Pons (tissue), 1 donor: Measurements from ENCODE around the gene TGM3.

Experiments used
- DNase-seq: peaks from one replicate; pipeline ENCODE4 v3.0.0-alpha.2; 2016; ENCODE audit warnings: low spot score

Gene TGM3

DNA sequence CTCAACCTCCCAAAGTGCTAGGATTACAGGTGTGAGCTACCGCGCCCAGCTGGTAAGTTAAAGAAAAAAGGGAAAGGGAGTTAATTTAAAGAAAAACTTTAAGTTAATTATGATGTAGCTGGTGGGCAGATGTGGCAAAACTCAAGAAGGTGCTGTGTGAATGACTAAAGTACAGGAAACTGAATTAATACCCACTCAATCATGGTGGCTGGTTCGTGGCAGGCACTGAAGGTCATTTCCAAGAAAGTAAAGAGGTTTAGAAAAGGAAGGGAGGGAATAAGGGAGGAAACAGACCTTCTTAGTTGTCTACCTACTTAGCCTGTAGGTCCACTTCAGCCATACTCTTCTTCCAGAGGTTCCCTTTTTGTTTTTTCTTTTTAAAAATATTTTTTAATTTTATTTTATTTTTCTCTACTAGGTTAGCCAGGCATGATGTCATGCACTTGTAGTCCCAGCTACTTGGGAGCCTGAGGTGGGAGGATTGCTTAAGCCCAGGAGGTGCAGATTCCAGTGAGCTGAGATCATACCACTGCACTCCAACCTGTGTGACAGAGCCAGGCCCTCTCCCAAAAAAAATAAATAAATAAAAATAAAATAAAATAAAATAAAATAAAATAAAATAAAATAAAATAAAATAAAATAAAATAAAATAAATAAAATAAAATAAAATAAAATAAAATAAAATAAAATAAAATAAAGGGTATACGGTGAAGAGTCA, 11.9 kb upstream of the TGM3 start:
- no peak for DNase-seq

DNA sequence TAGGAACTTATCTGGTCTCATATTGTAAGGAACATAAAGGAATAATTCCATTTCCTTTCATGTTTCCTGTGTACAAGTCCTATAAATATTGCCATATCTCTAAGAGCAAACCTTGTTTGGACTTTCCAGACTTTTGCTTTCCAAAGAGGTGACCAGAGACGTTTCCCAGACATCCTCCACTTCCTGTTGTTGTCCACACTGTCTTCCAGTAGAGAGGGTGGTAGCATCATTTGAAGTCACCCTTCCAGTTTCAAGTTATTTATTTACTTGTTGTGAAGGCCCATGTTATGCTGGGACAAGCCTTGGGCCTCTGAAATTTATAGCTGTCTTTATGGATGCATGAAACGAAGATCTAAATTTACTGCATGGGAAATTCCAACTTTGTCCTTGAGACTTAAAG, 10.6 kb upstream of the TGM3 start:
- DNase-seq, result no peak

- no peak for DNase-seq
Observed at GRCh38 chr20:2285613-2286012, 10.2 kb upstream of the TGM3 start.

DNA sequence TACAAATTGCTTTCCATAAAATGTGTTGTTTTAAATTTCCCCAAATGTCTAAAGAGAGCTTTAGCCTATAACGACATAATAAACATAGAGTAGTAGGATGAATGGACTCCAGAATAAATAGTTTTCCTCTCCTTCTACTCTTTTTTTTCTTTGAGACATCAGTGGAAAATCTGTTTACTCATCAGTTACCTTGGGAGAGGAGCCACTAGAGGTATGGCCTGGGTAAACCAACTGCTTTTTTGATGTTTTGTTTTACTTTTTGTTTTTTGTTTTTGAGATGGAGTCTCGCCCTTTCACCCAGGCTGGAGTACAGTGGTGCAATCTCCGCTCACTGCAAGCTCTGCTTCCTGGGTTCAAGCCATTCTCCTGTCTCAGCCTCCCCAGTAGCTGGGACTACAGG, 8.3 kb upstream of the TGM3 start:
- no peak for DNase-seq

- no peak for DNase-seq
Observed at GRCh38 chr20:2289475-2289874, 6.3 kb upstream of the TGM3 start.

DNA sequence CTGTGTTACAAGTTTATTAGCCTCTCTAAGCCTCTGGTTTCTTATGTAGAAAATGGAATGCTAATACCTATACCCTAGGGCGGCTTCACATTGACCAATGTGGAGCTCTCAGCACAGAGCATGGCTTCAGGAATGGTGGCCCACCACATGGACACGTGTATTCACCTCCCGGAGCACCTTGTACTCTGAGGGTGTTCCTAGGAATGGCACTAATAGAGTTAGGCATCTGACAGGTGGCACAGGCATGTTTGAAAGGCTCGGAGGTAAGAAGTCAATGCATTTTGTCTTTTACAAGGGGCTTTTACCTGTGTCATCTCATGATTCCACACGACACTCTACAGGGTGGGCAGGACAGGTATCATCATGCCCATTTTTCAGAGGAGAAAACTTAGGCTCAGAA, 5.3 kb upstream of the TGM3 start:
- DNase-seq, result no peak

DNA sequence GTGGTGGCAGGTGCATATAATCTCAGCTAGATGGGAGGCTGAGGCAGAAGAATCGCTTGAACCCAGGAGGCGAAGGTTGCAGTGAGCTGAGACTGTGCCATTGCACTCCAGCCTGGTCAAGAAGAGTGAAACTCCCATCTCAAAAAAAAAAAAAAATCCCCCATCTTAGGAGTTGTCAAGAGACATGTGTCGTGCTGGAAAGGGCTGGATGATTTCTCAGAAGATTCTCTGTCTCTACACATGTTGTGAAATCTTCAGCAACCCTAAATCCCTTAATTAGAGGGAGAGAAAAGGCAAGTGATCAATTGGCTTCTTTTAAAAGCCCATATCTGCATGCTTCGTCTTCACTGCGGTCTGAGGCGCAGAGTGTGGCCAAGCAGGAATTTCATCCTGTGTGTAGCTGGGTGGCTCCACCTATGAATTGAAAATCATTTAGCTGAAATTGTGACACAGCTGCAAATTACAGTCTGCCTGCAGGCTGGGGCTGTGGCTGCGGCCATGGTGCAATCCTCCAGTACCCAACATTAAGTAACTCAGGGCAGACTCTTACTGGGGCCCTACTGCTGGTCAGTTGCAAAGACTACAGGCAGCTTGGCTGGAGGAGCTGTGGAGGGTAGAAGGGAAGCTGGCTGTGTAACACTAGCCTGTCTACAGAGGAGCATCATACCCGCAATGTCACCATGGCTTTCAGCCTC, 3.2 kb upstream of the TGM3 start:
- no peak for DNase-seq

GRCh38 chr20:2293486-2293885, 2.3 kb upstream of the TGM3 start:
- DNase-seq, result no peak

DNA sequence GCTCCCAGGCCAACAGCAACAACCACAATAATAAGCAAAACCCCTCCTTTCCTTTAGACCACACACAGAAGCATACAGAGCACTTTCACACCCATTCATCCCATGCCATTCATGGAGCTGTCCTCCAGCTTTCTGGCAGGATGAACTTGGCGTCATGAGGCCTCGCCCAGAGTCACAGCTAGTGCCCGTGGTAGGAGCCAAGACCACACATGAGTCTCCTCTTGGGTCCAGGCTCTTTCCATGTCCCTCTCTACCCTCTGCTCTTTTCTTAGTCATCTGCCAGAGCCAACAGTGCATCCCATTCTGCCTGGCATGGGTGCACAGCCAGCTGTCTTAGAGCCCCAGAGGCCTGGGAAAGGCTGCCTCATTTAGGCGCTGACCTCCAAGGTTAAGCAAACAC, 1.8 kb upstream of the TGM3 start:
- DNase-seq, result no peak

DNA sequence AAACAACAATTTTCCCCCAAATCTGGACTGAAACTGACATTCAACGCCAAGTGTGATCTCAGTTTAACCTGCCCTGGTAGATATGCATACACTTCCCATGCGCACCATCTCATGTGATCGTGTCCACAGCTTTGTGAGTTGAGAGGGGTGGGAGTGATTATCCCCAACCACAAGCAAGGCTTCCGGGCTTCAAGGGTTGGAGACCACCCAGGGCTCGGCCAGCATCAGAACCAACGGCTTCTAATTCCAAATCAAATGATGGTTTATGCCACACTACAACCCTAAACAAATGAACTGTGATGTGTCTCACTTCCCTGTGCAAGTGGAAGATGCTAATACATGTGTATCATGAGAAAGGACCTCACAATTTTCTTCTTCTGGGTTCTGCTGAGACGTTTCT, 515 bp upstream of the TGM3 start:
- DNase-seq, result no peak

DNA sequence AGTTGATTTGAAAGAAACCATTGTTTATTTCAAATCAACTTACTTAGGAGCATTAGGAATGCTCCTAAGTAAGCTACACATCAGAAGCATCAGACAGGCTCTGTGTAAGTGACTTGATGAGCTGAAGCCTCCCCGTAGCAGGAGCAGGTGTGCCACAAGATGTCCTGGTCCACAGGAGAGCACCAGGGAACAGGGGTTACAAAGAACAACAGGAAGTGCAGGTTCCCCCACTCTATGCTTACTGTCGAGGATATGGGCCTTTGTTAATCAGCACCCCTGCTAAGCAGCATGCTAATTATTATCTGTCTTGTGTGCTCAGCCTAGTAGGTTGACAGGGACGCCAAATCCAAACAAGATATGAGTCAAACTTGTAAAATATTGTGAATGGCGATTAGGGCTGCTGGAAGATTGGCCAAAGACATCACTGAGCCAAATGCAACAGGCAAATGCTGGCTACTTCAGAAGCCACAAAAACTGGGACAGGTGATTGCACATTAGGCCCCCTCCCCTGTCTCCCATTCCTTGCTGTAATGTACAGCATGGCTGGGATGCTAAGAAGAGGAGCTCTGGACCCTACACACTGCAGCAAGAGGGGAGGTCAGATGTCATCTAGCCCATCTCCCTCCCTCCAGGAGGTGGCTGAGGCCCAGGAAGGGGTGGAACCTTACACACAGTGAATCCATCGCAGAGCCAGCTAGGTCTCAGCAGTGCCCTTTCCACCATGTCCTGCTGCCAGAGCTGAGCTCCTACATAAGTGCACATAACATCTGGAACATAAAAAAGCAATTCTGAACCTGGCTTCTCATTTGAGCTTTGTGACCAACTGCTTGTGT, 939 bp downstream of the TGM3 start:
- no peak for DNase-seq

DNA sequence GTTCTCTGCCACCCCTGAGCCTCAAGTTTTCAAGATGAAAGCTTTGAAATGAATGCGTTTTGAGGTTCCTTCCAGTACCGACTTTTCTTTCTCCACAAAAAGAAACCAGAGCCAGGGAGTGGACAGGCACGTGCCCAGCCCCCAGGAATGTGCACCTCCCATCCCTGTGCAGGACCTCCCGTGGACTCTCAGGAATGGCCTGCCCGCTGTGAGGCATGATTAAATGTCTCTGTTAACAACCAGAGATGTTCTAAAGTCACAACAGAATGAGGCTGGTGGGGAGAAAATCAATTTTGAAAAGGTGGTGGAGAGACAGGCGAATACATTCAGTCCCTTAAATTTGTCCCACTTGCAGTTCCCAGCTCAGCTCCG, 1.5 kb downstream of the TGM3 start:
- no peak for DNase-seq

GRCh38 chr20:2298116-2298515, 2.3 kb downstream of the TGM3 start:
- no peak for DNase-seq

GRCh38 chr20:2298701-2299100, 2.9 kb downstream of the TGM3 start:
- no peak for DNase-seq

GRCh38 chr20:2299301-2299700, 3.5 kb downstream of the TGM3 start:
- no peak for DNase-seq

GRCh38 chr20:2300002-2300401, 4.2 kb downstream of the TGM3 start:
- no peak for DNase-seq

- DNase-seq, result no peak
Observed at GRCh38 chr20:2300420-2300819, 4.6 kb downstream of the TGM3 start.

DNA sequence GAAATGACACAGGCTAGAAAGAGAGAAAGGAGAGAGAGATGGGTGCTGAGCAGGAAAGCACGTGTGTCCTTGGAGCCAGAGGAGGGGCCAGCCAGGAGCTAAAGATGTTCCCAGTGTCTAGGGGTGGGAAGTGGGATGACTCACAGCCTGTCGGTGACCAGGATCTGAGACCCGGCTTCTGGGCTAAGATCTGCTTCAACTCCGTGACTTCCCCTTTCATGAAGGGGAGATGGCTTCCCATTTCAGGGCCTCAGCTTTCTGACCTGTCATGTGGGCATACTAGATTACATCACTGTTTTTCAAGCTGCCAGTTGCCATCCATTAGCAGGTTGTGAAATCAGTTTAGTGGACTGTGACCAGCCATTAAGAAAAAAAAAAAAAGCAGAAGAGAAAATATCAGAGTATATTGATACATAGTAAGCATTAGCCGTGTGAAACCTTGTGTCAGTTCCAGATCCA, 5.4 kb downstream of the TGM3 start:
- peak; percentile 48 for DNase-seq

DNA sequence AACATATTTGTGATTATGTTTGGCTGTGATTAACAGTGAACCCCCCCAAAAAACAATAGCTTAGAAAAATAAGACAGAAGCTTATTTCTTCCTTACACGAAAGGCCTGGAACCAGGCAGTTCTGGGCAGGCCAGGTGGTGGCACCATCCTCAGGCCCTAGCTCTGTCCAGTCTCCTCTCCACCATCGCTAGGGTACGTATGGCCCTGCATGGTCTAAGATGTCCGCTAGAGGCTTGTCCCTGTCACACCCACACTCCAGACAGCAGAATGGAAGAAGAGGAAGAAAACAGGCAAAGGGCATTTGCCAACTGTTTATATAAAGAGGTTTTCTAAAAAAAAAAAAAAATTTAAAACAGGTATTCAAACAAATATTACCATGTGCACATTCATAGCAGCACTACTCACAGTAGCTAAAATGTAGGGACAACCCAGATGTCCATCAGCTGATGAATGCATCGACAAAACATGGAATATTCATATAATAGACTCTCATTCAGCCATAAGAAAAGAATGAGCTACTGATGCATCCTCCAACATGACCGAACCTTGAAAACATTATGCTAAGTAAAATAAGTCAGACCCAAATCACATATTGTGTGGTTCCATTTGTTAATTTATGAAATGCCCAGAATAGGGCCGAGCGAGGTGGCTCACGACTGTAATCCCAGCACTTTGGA, 6.7 kb downstream of the TGM3 start:
- no peak for DNase-seq

GRCh38 chr20:2303673-2304072, 7.9 kb downstream of the TGM3 start:
- DNase-seq, result no peak

DNA sequence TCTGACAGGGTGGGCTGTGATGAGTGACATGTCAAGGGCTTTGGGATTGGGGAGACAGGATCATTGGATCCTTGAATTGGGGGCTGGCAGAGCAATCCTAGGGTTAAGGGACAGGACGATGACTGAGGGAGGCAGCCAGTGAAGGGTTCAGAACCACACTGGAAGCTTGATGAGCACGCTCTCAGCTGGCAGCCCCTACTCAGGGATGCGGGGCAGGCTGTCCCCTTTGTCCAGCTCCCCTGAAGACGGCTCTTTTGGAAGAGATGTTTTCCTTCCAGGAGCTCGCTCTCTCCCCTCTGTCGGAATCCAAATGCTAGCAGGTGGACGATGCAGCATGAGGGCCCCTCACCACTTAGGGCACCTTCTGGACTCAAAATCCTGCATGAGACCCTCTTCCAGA, 8.4 kb downstream of the TGM3 start:
- no peak for DNase-seq

DNA sequence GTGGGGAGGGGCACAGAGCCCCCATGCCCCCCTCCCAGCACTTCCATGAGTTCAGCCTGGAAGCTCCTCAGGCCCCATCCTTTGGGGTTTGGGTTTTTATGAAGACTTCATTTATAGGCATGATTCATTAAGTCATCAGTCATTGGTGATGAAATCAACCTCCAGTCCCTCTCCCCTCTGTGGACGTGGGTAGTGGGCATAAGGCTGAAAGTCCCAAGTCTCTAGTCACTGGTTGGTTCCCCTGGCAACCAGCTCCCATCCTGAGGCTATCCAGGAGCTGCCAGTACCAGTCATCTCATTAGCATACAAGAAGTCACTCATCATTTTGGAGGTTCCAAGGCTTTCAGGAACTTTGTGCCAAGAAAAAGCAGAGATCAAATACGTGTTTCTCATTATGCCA, 9.2 kb downstream of the TGM3 start:
- DNase-seq, result no peak

- no peak for DNase-seq
Observed at GRCh38 chr20:2305479-2305878, 9.7 kb downstream of the TGM3 start.
